Stomach (tissue), 4 donors: Measurements from ENCODE around the gene CHCHD3.

Experiments used
- EP300 ChIP-seq: sonication (generic); formaldehyde crosslinking; IDR thresholded peaks from one replicate; pipeline ENCODE4 v1.6.1; 2017; ENCODE audit warnings: antibody characterized with exemption
- POLR2A ChIP-seq, 4 donors: fragments of 450-650 bp; IDR thresholded peaks; one replicate each; pipeline ENCODE4 v1.6.1; 2016; ENCODE audit warnings: antibody characterized with exemption in 4 of 4, control low read depth in 2 of 4, mild to moderate bottlenecking in 1 of 4, moderate library complexity in 1 of 4

DNA sequence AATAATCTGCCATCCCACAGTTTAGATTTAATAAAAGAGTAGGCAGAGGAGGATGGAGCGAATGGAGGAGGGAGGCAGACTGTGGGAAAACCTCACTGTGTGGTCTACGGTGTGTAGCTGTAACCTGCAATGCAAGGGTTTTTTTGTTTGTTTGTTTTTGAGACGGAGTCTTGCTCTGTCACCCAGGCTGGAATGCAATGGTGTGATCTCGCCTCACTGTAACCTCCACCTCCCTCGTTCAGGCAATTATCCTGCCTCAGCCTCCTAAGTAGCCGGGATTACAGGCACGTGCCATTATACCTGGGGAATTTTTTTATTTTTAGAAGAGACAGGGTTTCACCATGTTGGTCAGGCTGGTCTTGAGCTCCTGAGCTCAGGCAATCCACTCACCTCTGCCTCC lies 321.0 kb downstream of the CHCHD3 start:
- TF ChIP-seq EP300 (no peak), POLR2A (IDR thresholded peaks at IDR 0.05) (no peak)
